Smooth muscle cell (in vitro differentiated cells): ENCODE measurements around the gene KRT72. TPM values are rescaled to one million over a fixed set of nuclear protein-coding genes. Genes with fewer than 3 reads are reported as not detected.

Source experiments
- DNase-seq: peaks from one replicate; lab custom pipeline; 2025; ENCODE audit not compliant: unreplicated experiment; lab: John Stamatoyannopoulos, UW
- H2AFZ ChIP-seq: fragments of 200-600 bp; sonication (generic); 2 replicates; pipeline ENCODE4 v1.6.0; 2016; ENCODE audit warnings: antibody characterized with exemption, low read depth, mild to moderate bottlenecking
- H3F3A ChIP-seq: fragments of 200-600 bp; sonication (generic); 2 replicates; pipeline ENCODE4 v1.6.0; 2017; ENCODE audit warnings: antibody characterized with exemption, low read depth
- H3K27ac ChIP-seq: fragments of 200-600 bp; sonication (generic); 2 replicates; pipeline ENCODE4 v1.5.1; 2016; ENCODE audit warnings: low read depth, mild to moderate bottlenecking
- H3K27me3 ChIP-seq: fragments of 200-600 bp; sonication (generic); 2 replicates; pipeline ENCODE4 v1.6.1; 2016; ENCODE audit warnings: low read depth, mild to moderate bottlenecking
- H3K36me3 ChIP-seq: fragments of 200-600 bp; sonication (generic); 2 replicates; pipeline ENCODE4 v1.5.1; 2016; ENCODE audit warnings: low read depth
- H3K4me1 ChIP-seq: fragments of 200-600 bp; sonication (generic); 2 replicates; pipeline ENCODE4 v1.5.1; 2016; ENCODE audit warnings: low read depth
- H3K4me2 ChIP-seq: fragments of 200-600 bp; sonication (generic); 2 replicates; pipeline ENCODE4 v1.6.0; 2016; ENCODE audit warnings: mild to moderate bottlenecking
- H3K4me3 ChIP-seq: fragments of 200-600 bp; sonication (generic); 2 replicates; pipeline ENCODE4 v1.5.1; 2016; ENCODE audit warnings: mild to moderate bottlenecking
- H3K79me2 ChIP-seq: fragments of 200-600 bp; sonication (generic); 2 replicates; pipeline ENCODE4 v1.6.0; 2016; ENCODE audit warnings: low read depth, mild to moderate bottlenecking
- H3K9ac ChIP-seq: fragments of 200-600 bp; sonication (generic); 2 replicates; pipeline ENCODE4 v1.6.0; 2016; ENCODE audit warnings: low read depth
- H3K9me3 ChIP-seq: fragments of 200-600 bp; sonication (generic); replicated peaks from 2 replicates; pipeline ENCODE4 v1.5.1; 2016; ENCODE audit warnings: low read depth
- H4K20me1 ChIP-seq: fragments of 200-600 bp; sonication (generic); 2 replicates; pipeline ENCODE4 v1.6.0; 2016; ENCODE audit warnings: low read depth
- CTCF ChIP-seq: fragments of 200-600 bp; sonication (generic); IDR thresholded peaks from 2 replicates; pipeline ENCODE4 v1.5.1; 2017; ENCODE audit warnings: borderline replicate concordance, mild to moderate bottlenecking, antibody characterized with exemption; ENCODE audit not compliant: insufficient read depth, poor library complexity, severe bottlenecking
- WGBS: methylation state at CpG from one replicate; pipeline ENCODE4 v1.1.7; 2016; ENCODE audit warnings: low lambda C conversion rate; 5-methylcytosine and 5-hydroxymethylcytosine counted together
- polyA plus RNA-seq: library from polyadenylated mRNA; unstranded; fragments of >200 nt; fragmentation: Nextera tagmentation; extraction: Ambion mirVana; gene quantifications from 2 replicates; pipeline ENCODE4 v1.2.1, GENCODE V29; 2016
- total RNA-seq: library from RNA; depleted of rRNA; stranded (reverse); fragments of >200 nt; gene quantifications from 2 replicates; pipeline ENCODE4 v1.2.3, GENCODE V29; 2014

Gene KRT72
- total and polyA plus RNA-seq, 2 experiments from 2014 or later: not detected

GRCh38 chr12:52541709-52542108 lies 59.6 kb downstream of the KRT72 start:
- no peaks in the 10 kb centered on the region for H3K79me2 ChIP-seq
- no peak for DNase-seq

GRCh38 chr12:52540531-52540930 lies 60.7 kb downstream of the KRT72 start:
- H3K4me1 ChIP-seq: peaks cover 12% of the 10 kb centered on the region
- H3K4me2 ChIP-seq: no peak overlapping the region
- H3K9ac ChIP-seq: no peak overlapping the region
- H3K9me3 ChIP-seq: no peaks in the 10 kb centered on the region
- no peaks in the 10 kb centered on the region for H3K27me3 ChIP-seq
- no peak overlapping the region for H3K27ac ChIP-seq
- no peaks in the 10 kb centered on the region for H3K79me2 ChIP-seq
- no peak overlapping the region for H2AFZ ChIP-seq
- no peak for DNase-seq
- H3K4me3 ChIP-seq: no peak overlapping the region
- H3K36me3 ChIP-seq: no peaks in the 10 kb centered on the region
- WGBS: over 99% methylated on average over 7 of the region's 7 CpGs
- no peaks in the 10 kb centered on the region for H4K20me1 ChIP-seq
- TF ChIP-seq CTCF: no peak
- peaks cover 5% of the 10 kb centered on the region for H3F3A ChIP-seq

More at GRCh38 chr12:52541709-52542108, 59.6 kb downstream of the KRT72 start:
- H3K27ac ChIP-seq: no peak overlapping the region
- no peak overlapping the region for H3K4me3 ChIP-seq
- no peaks in the 10 kb centered on the region for H3K9me3 ChIP-seq
- WGBS: 95% methylated on average over 5 of the region's 5 CpGs
- TF ChIP-seq CTCF: no peak
- H2AFZ ChIP-seq: no peak overlapping the region
- H3K4me1 ChIP-seq: peaks cover 12% of the 10 kb centered on the region
- H3K27me3 ChIP-seq: no peaks in the 10 kb centered on the region
- no peaks in the 10 kb centered on the region for H4K20me1 ChIP-seq
- no peak overlapping the region for H3K9ac ChIP-seq
- no peaks in the 10 kb centered on the region for H3K36me3 ChIP-seq
- H3F3A ChIP-seq: peaks cover 5% of the 10 kb centered on the region
- H3K4me2 ChIP-seq: no peak overlapping the region

GRCh38 chr12:52539821-52540173 lies 61.5 kb downstream of the KRT72 start:
- H2AFZ ChIP-seq: no peak overlapping the region
- WGBS: 93% methylated on average over 3 of the region's 3 CpGs
- DNase-seq: no peak

More at GRCh38 chr12:52539821-52540173, 61.5 kb downstream of the KRT72 start:
- Histone ChIP-seq H3K27me3 (no peaks in the 10 kb centered on the region), H4K20me1 (no peaks in the 10 kb centered on the region), H3K4me3 (no peak overlapping the region), H3K27ac (no peak overlapping the region), H3K36me3 (no peaks in the 10 kb centered on the region), H3K79me2 (no peaks in the 10 kb centered on the region), H3K4me2 (peak overlapping the region; percentile 68), H3K4me1 (peaks cover 12% of the 10 kb centered on the region), H3F3A (peaks cover 5% of the 10 kb centered on the region), H3K9me3 (no peaks in the 10 kb centered on the region), H3K9ac (no peak overlapping the region)
- TF ChIP-seq CTCF: no peak
